Measurements from ENCODE around the gene PPIH. TPM values are rescaled to one million over a fixed set of nuclear protein-coding genes. Genes with fewer than 3 reads are reported as not detected.
A peak's percentile ranks its signal among the peaks of the same experiment; 100 is the strongest.
"Not testable (repeated sequence)": the region's sequence is repeated elsewhere in the genome, so short reads cannot be mapped to it uniquely, and the experiment has no call there.

Gene PPIH
- 10 to 100 TPM; 21.3 to 24.4 TPM for total RNA-seq
- long read RNA-seq, partial matches to known transcripts, result 0 of 2 reads
- long read RNA-seq, other reads (novel, unspliced or antisense), result 0 of 2 reads

- DNase-seq (peak; percentile 96), ATAC-seq (peak; percentile 100)
- intact Hi-C loops (cut with DNase I), result no loop called here
Measured at GRCh38 chr1:42657981-42658876, at the start of gene PPIH. TSS of gene PPIH (plus strand) at chr1:42658423. CDS start at chr1:42658447, 24 bp downstream.

GRCh38 chr1:42613803-42614131, 44.5 kb upstream of the PPIH start:
- DNase-seq (no peak), ATAC-seq (no peak)
- intact Hi-C loops (cut with DNase I), result no loop called here

- no peak for ATAC-seq
- intact Hi-C loops (cut with DNase I), result no loop called here
- no peak for DNase-seq
Measured at GRCh38 chr1:42618866-42619265, 39.4 kb upstream of the PPIH start.

GRCh38 chr1:42620307-42620706, 37.9 kb upstream of the PPIH start:
- intact Hi-C loops (cut with DNase I), result no loop called here
- DNase-seq (no peak), ATAC-seq (no peak)

GRCh38 chr1:42621180-42621579, 37.0 kb upstream of the PPIH start:
- ATAC-seq, result not testable (repeated sequence)

GRCh38 chr1:42627205-42627604, 31.0 kb upstream of the PPIH start:
- ATAC-seq; intact Hi-C loops (cut with DNase I); DNase-seq: not testable (repeated sequence)

More at GRCh38 chr1:42621180-42621579, 37.0 kb upstream of the PPIH start:
- intact Hi-C loops (cut with DNase I); DNase-seq: not testable (repeated sequence)

GRCh38 chr1:42639116-42639515, 19.1 kb upstream of the PPIH start:
- ATAC-seq (no peak), DNase-seq (no peak)
- intact Hi-C loops (cut with DNase I), result no loop called here

- no peak for DNase-seq
- no peak for ATAC-seq
- intact Hi-C loops (cut with DNase I), result no loop called here
Measured at GRCh38 chr1:42646056-42646455, 12.2 kb upstream of the PPIH start.

GRCh38 chr1:42657201-42657600, 1.0 kb upstream of the PPIH start:
- intact Hi-C loops (cut with DNase I), result no loop called here
- DNase-seq, result no peak

GRCh38 chr1:42658877-42659337, 684 bp downstream of the PPIH start:
- no peak for ATAC-seq
- intact Hi-C loops (cut with DNase I), result no loop called here
- no peak for DNase-seq

More at GRCh38 chr1:42657201-42657600, 1.0 kb upstream of the PPIH start:
- no peak for ATAC-seq

- ATAC-seq (no peak), DNase-seq (no peak)
- intact Hi-C loops (cut with DNase I), result no loop called here
Measured at GRCh38 chr1:42660907-42661500, 2.8 kb downstream of the PPIH start.

- no peak for ATAC-seq
- intact Hi-C loops (cut with DNase I), result no loop called here
- DNase-seq, result no peak
Measured at GRCh38 chr1:42669936-42670335, 11.7 kb downstream of the PPIH start.

- ATAC-seq, result no peak
- no peak for DNase-seq
- intact Hi-C loops (cut with DNase I), result no loop called here
Measured at GRCh38 chr1:42670425-42670824, 12.2 kb downstream of the PPIH start.

GRCh38 chr1:42674214-42674613, 16.0 kb downstream of the PPIH start:
- peak; percentile 57 to 60 for ATAC-seq
- intact Hi-C loops (cut with DNase I), result no loop called here
- no peak for DNase-seq

GRCh38 chr1:42674682-42675081, 16.5 kb downstream of the PPIH start:
- peak; percentile 81 to 90 for ATAC-seq
- no peak for DNase-seq
- intact Hi-C loops (cut with DNase I), result no loop called here

GRCh38 chr1:42675467-42675866, 17.2 kb downstream of the PPIH start:
- no peak for DNase-seq
- intact Hi-C loops (cut with DNase I), result no loop called here
- no peak for ATAC-seq

GRCh38 chr1:42676534-42677087, 18.4 kb downstream of the PPIH start:
- ATAC-seq (peak; percentile 19 to 31), DNase-seq (peak; percentile 53)
- intact Hi-C loops (cut with DNase I), result no loop called here

- intact Hi-C loops (cut with DNase I), result no loop called here
- no peak for DNase-seq
- no peak for ATAC-seq
Measured at GRCh38 chr1:42679364-42679983, 21.3 kb downstream of the PPIH start.

GRCh38 chr1:42680055-42680454, 21.8 kb downstream of the PPIH start:
- intact Hi-C loops (cut with DNase I), result loop anchor here in 1 of 2 donors (10.0 kb wide), 1 partner anchor 345 kb away; the partner anchor contains the start of gene FOXJ3
- DNase-seq, result no peak
- no peak for ATAC-seq
